ENCODE measurements around the gene DTNB.

DTNB gene

GRCh38 chr2:25497229-25497917 lies 176.0 kb downstream of the DTNB start:
- Histone ChIP-seq H3K9ac (ENCODE audit: low read depth in 1 of 2, low read length in 2 of 2) (no peak overlapping the region), H3K27ac (ENCODE audit: low read depth in 2 of 2, low read length in 2 of 2) (no peak overlapping the region), H3K9me3 (ENCODE audit: control insufficient read depth in 2 of 2, low read length in 2 of 2) (no peaks in the 10 kb centered on the region), H3K4me3 (ENCODE audit: low read length in 2 of 2) (no peak overlapping the region), H3K36me3 (ENCODE audit: control insufficient read depth in 2 of 2, insufficient read depth in 2 of 2, low read length in 2 of 2) (no peaks in the 10 kb centered on the region), H3K4me1 (ENCODE audit: control insufficient read depth in 2 of 2, insufficient read depth in 2 of 2, low read length in 2 of 2) (no peaks in the 10 kb centered on the region), H3K27me3 (ENCODE audit: control insufficient read depth in 2 of 2, insufficient read depth in 2 of 2, low read length in 2 of 2) (no peaks in the 10 kb centered on the region)

GRCh38 chr2:25494616-25495015 lies 178.8 kb downstream of the DTNB start:
- Histone ChIP-seq H3K27ac (ENCODE audit: low read depth in 2 of 2, low read length in 2 of 2) (no peak overlapping the region), H3K9me3 (ENCODE audit: control insufficient read depth in 2 of 2, low read length in 2 of 2) (no peaks in the 10 kb centered on the region), H3K36me3 (ENCODE audit: control insufficient read depth in 2 of 2, insufficient read depth in 2 of 2, low read length in 2 of 2) (no peaks in the 10 kb centered on the region), H3K9ac (ENCODE audit: low read depth in 1 of 2, low read length in 2 of 2) (no peak overlapping the region), H3K27me3 (ENCODE audit: control insufficient read depth in 2 of 2, insufficient read depth in 2 of 2, low read length in 2 of 2) (no peaks in the 10 kb centered on the region), H3K4me3 (ENCODE audit: low read length in 2 of 2) (no peak overlapping the region), H3K4me1 (ENCODE audit: control insufficient read depth in 2 of 2, insufficient read depth in 2 of 2, low read length in 2 of 2) (no peaks in the 10 kb centered on the region)

GRCh38 chr2:25493207-25493606 lies 180.2 kb downstream of the DTNB start:
- H3K4me3 ChIP-seq (ENCODE audit: low read length in 2 of 2), result no peak overlapping the region
- H3K27me3 ChIP-seq (ENCODE audit: control insufficient read depth in 2 of 2, insufficient read depth in 2 of 2, low read length in 2 of 2), result no peaks in the 10 kb centered on the region
- H3K36me3 ChIP-seq (ENCODE audit: control insufficient read depth in 2 of 2, insufficient read depth in 2 of 2, low read length in 2 of 2), result no peaks in the 10 kb centered on the region
- H3K27ac ChIP-seq (ENCODE audit: low read depth in 2 of 2, low read length in 2 of 2), result no peak overlapping the region
- H3K9me3 ChIP-seq (ENCODE audit: control insufficient read depth in 2 of 2, low read length in 2 of 2), result no peaks in the 10 kb centered on the region
- H3K9ac ChIP-seq (ENCODE audit: low read depth in 1 of 2, low read length in 2 of 2), result no peak overlapping the region
- H3K4me1 ChIP-seq (ENCODE audit: control insufficient read depth in 2 of 2, insufficient read depth in 2 of 2, low read length in 2 of 2), result no peaks in the 10 kb centered on the region

GRCh38 chr2:25492726-25493125 lies 180.7 kb downstream of the DTNB start:
- no peaks in the 10 kb centered on the region for H3K4me1 ChIP-seq (ENCODE audit: control insufficient read depth in 2 of 2, insufficient read depth in 2 of 2, low read length in 2 of 2)
- H3K36me3 ChIP-seq (ENCODE audit: control insufficient read depth in 2 of 2, insufficient read depth in 2 of 2, low read length in 2 of 2), result no peaks in the 10 kb centered on the region
- no peak overlapping the region for H3K27ac ChIP-seq (ENCODE audit: low read depth in 2 of 2, low read length in 2 of 2)
- no peaks in the 10 kb centered on the region for H3K9me3 ChIP-seq (ENCODE audit: control insufficient read depth in 2 of 2, low read length in 2 of 2)
- H3K9ac ChIP-seq (ENCODE audit: low read depth in 1 of 2, low read length in 2 of 2), result no peak overlapping the region
- no peak overlapping the region for H3K4me3 ChIP-seq (ENCODE audit: low read length in 2 of 2)
- no peaks in the 10 kb centered on the region for H3K27me3 ChIP-seq (ENCODE audit: control insufficient read depth in 2 of 2, insufficient read depth in 2 of 2, low read length in 2 of 2)

GRCh38 chr2:25491966-25492532 lies 181.3 kb downstream of the DTNB start:
- H3K27ac ChIP-seq (ENCODE audit: low read depth in 2 of 2, low read length in 2 of 2), result no peak overlapping the region

GRCh38 chr2:25491003-25491696 lies 182.2 kb downstream of the DTNB start:
- no peaks in the 10 kb centered on the region for H3K9me3 ChIP-seq (ENCODE audit: control insufficient read depth in 2 of 2, low read length in 2 of 2)
- H3K9ac ChIP-seq (ENCODE audit: low read depth in 1 of 2, low read length in 2 of 2), result no peak overlapping the region
- no peaks in the 10 kb centered on the region for H3K36me3 ChIP-seq (ENCODE audit: control insufficient read depth in 2 of 2, insufficient read depth in 2 of 2, low read length in 2 of 2)
- H3K4me1 ChIP-seq (ENCODE audit: control insufficient read depth in 2 of 2, insufficient read depth in 2 of 2, low read length in 2 of 2), result no peaks in the 10 kb centered on the region
- no peaks in the 10 kb centered on the region for H3K27me3 ChIP-seq (ENCODE audit: control insufficient read depth in 2 of 2, insufficient read depth in 2 of 2, low read length in 2 of 2)
- H3K27ac ChIP-seq (ENCODE audit: low read depth in 2 of 2, low read length in 2 of 2), result no peak overlapping the region
- H3K4me3 ChIP-seq (ENCODE audit: low read length in 2 of 2), result no peak overlapping the region

More at GRCh38 chr2:25491966-25492532, 181.3 kb downstream of the DTNB start:
- H3K27me3 ChIP-seq (ENCODE audit: control insufficient read depth in 2 of 2, insufficient read depth in 2 of 2, low read length in 2 of 2), result no peaks in the 10 kb centered on the region
- H3K9ac ChIP-seq (ENCODE audit: low read depth in 1 of 2, low read length in 2 of 2), result no peak overlapping the region
- H3K36me3 ChIP-seq (ENCODE audit: control insufficient read depth in 2 of 2, insufficient read depth in 2 of 2, low read length in 2 of 2), result no peaks in the 10 kb centered on the region
- no peaks in the 10 kb centered on the region for H3K9me3 ChIP-seq (ENCODE audit: control insufficient read depth in 2 of 2, low read length in 2 of 2)
- H3K4me3 ChIP-seq (ENCODE audit: low read length in 2 of 2), result no peak overlapping the region
- H3K4me1 ChIP-seq (ENCODE audit: control insufficient read depth in 2 of 2, insufficient read depth in 2 of 2, low read length in 2 of 2), result no peaks in the 10 kb centered on the region

- Histone ChIP-seq H3K9me3 (ENCODE audit: control insufficient read depth in 2 of 2, low read length in 2 of 2) (no peaks in the 10 kb centered on the region), H3K4me1 (ENCODE audit: control insufficient read depth in 2 of 2, insufficient read depth in 2 of 2, low read length in 2 of 2) (no peaks in the 10 kb centered on the region), H3K27ac (ENCODE audit: low read depth in 2 of 2, low read length in 2 of 2) (no peak overlapping the region), H3K27me3 (ENCODE audit: control insufficient read depth in 2 of 2, insufficient read depth in 2 of 2, low read length in 2 of 2) (no peaks in the 10 kb centered on the region), H3K9ac (ENCODE audit: low read depth in 1 of 2, low read length in 2 of 2) (no peak overlapping the region), H3K4me3 (ENCODE audit: low read length in 2 of 2) (no peak overlapping the region), H3K36me3 (ENCODE audit: control insufficient read depth in 2 of 2, insufficient read depth in 2 of 2, low read length in 2 of 2) (no peaks in the 10 kb centered on the region)
Observed at GRCh38 chr2:25490217-25490616, 183.2 kb downstream of the DTNB start.

- Histone ChIP-seq H3K4me1 (ENCODE audit: control insufficient read depth in 2 of 2, insufficient read depth in 2 of 2, low read length in 2 of 2) (no peaks in the 10 kb centered on the region), H3K9ac (ENCODE audit: low read depth in 1 of 2, low read length in 2 of 2) (no peak overlapping the region), H3K27ac (ENCODE audit: low read depth in 2 of 2, low read length in 2 of 2) (no peak overlapping the region), H3K9me3 (ENCODE audit: control insufficient read depth in 2 of 2, low read length in 2 of 2) (no peaks in the 10 kb centered on the region), H3K27me3 (ENCODE audit: control insufficient read depth in 2 of 2, insufficient read depth in 2 of 2, low read length in 2 of 2) (no peaks in the 10 kb centered on the region), H3K36me3 (ENCODE audit: control insufficient read depth in 2 of 2, insufficient read depth in 2 of 2, low read length in 2 of 2) (no peaks in the 10 kb centered on the region), H3K4me3 (ENCODE audit: low read length in 2 of 2) (no peak overlapping the region)
Observed at GRCh38 chr2:25489631-25490030, 183.7 kb downstream of the DTNB start.

- Histone ChIP-seq H3K4me1 (ENCODE audit: control insufficient read depth in 2 of 2, insufficient read depth in 2 of 2, low read length in 2 of 2) (peaks cover 0 to 3% of the 10 kb centered on the region in 2 donors), H3K9ac (ENCODE audit: low read depth in 1 of 2, low read length in 2 of 2) (no peak overlapping the region), H3K27ac (ENCODE audit: low read depth in 2 of 2, low read length in 2 of 2) (no peak overlapping the region), H3K27me3 (ENCODE audit: control insufficient read depth in 2 of 2, insufficient read depth in 2 of 2, low read length in 2 of 2) (no peaks in the 10 kb centered on the region), H3K36me3 (ENCODE audit: control insufficient read depth in 2 of 2, insufficient read depth in 2 of 2, low read length in 2 of 2) (no peaks in the 10 kb centered on the region), H3K4me3 (ENCODE audit: low read length in 2 of 2) (no peak overlapping the region), H3K9me3 (ENCODE audit: control insufficient read depth in 2 of 2, low read length in 2 of 2) (no peaks in the 10 kb centered on the region)
Observed at GRCh38 chr2:25483607-25484266, 189.6 kb downstream of the DTNB start.

- Histone ChIP-seq H3K27ac (ENCODE audit: low read depth in 2 of 2, low read length in 2 of 2) (no peak overlapping the region), H3K36me3 (ENCODE audit: control insufficient read depth in 2 of 2, insufficient read depth in 2 of 2, low read length in 2 of 2) (no peaks in the 10 kb centered on the region), H3K27me3 (ENCODE audit: control insufficient read depth in 2 of 2, insufficient read depth in 2 of 2, low read length in 2 of 2) (no peaks in the 10 kb centered on the region), H3K9me3 (ENCODE audit: control insufficient read depth in 2 of 2, low read length in 2 of 2) (no peaks in the 10 kb centered on the region), H3K4me1 (ENCODE audit: control insufficient read depth in 2 of 2, insufficient read depth in 2 of 2, low read length in 2 of 2) (peaks cover 0 to 3% of the 10 kb centered on the region in 2 donors), H3K4me3 (ENCODE audit: low read length in 2 of 2) (no peak overlapping the region), H3K9ac (ENCODE audit: low read depth in 1 of 2, low read length in 2 of 2) (no peak overlapping the region)
Observed at GRCh38 chr2:25482341-25482740, 191.0 kb downstream of the DTNB start.
